Measurements from ENCODE around the gene PACS2. TPM values are rescaled to one million over a fixed set of nuclear protein-coding genes. Genes with fewer than 3 reads are reported as not detected.

Gene PACS2
- total RNA-seq, 1 experiment from 2014 or later, result 57.7 TPM

- CTCF ChIA-PET, result interaction anchor here (0.7 to 0.8 kb wide), 2 partner anchors 24 to 32 kb away, joined by 3 read pairs; no protein-coding TSS in a partner anchor
- DNase-seq (ENCODE audit: unreplicated experiment), result no peak
- no peaks in the 10 kb centered on the region for H3K36me3 Mint-ChIP-seq (ENCODE audit: insufficient read depth, unreplicated experiment)
- peaks cover 10% of the 10 kb centered on the region for H3K27me3 Mint-ChIP-seq (ENCODE audit: insufficient read depth, unreplicated experiment)
- H3K27ac Mint-ChIP-seq (ENCODE audit: low read depth, unreplicated experiment), result no peak overlapping the region
- POLR2A ChIA-PET, result no interaction called here
- H3K9me3 Mint-ChIP-seq (ENCODE audit: unreplicated experiment), result no peaks in the 10 kb centered on the region
- intact Hi-C loops (cut with micrococcal nuclease), result no loop called here
- no peaks in the 10 kb centered on the region for H3K4me1 Mint-ChIP-seq (ENCODE audit: insufficient read depth, unreplicated experiment)
- no peak overlapping the region for H3K4me3 Mint-ChIP-seq (ENCODE audit: unreplicated experiment)
- no TSS peak for BruUV-seq (replicated peaks)
- TF ChIP-seq CTCF (IDR thresholded peaks at IDR 0.05; ENCODE audit: unreplicated experiment), result no peak
Measured at GRCh38 chr14:105415481-105416428, 101.2 kb downstream of the PACS2 start.

GRCh38 chr14:105416671-105417070, 102.1 kb downstream of the PACS2 start:
- CTCF ChIA-PET, result interaction anchor here (0.7 to 0.8 kb wide), 2 partner anchors 32 to 94 kb away, joined by 3 read pairs; no protein-coding TSS in a partner anchor
- no peak overlapping the region for H3K4me3 Mint-ChIP-seq (ENCODE audit: unreplicated experiment)
- H3K36me3 Mint-ChIP-seq (ENCODE audit: insufficient read depth, unreplicated experiment), result no peaks in the 10 kb centered on the region
- intact Hi-C loops (cut with micrococcal nuclease), result no loop called here
- BruUV-seq (replicated peaks), result no TSS peak
- peaks cover 10% of the 10 kb centered on the region for H3K27me3 Mint-ChIP-seq (ENCODE audit: insufficient read depth, unreplicated experiment)
- POLR2A ChIA-PET, result interaction anchor here (1.5 kb wide), 1 partner anchor 13 kb away, joined by 4 read pairs; no protein-coding TSS in a partner anchor
- no peak for TF ChIP-seq CTCF (IDR thresholded peaks at IDR 0.05; ENCODE audit: unreplicated experiment)
- H3K27ac Mint-ChIP-seq (ENCODE audit: low read depth, unreplicated experiment), result no peak overlapping the region
- H3K9me3 Mint-ChIP-seq (ENCODE audit: unreplicated experiment), result no peaks in the 10 kb centered on the region
- H3K4me1 Mint-ChIP-seq (ENCODE audit: insufficient read depth, unreplicated experiment), result peaks cover under 1% of the 10 kb centered on the region
- DNase-seq (ENCODE audit: unreplicated experiment), result no peak

- POLR2A ChIA-PET, result interaction anchor here (0.9 to 1.5 kb wide), 2 partner anchors 13 to 14 kb away, joined by 4 read pairs; no protein-coding TSS in a partner anchor
- Mint-ChIP-seq H3K36me3 (ENCODE audit: insufficient read depth, unreplicated experiment) (no peaks in the 10 kb centered on the region), H3K27me3 (ENCODE audit: insufficient read depth, unreplicated experiment) (peaks cover 7% of the 10 kb centered on the region)
Measured at GRCh38 chr14:105417690-105418121, 103.2 kb downstream of the PACS2 start.

More at GRCh38 chr14:105417690-105418121, 103.2 kb downstream of the PACS2 start:
- Mint-ChIP-seq H3K4me3 (ENCODE audit: unreplicated experiment) (peak overlapping the region; percentile 16), H3K9me3 (ENCODE audit: unreplicated experiment) (no peaks in the 10 kb centered on the region), H3K27ac (ENCODE audit: low read depth, unreplicated experiment) (no peak overlapping the region), H3K4me1 (ENCODE audit: insufficient read depth, unreplicated experiment) (peaks cover 10% of the 10 kb centered on the region)
- intact Hi-C loops (cut with micrococcal nuclease), result no loop called here
- BruUV-seq (replicated peaks), result no TSS peak
- CTCF ChIA-PET, result interaction anchor here (0.7 kb wide), 1 partner anchor 63 kb away, joined by 4 read pairs; no protein-coding TSS in a partner anchor
- no peak for TF ChIP-seq CTCF (IDR thresholded peaks at IDR 0.05; ENCODE audit: unreplicated experiment)
- DNase-seq (ENCODE audit: unreplicated experiment), result no peak
